ENCODE data around the gene TMEM123.
A peak's percentile ranks its signal among the peaks of the same experiment; 100 is the strongest.

TMEM123 gene

GRCh38 chr11:102452461-102453301, at the start of gene TMEM123:
Gene TMEM123 (minus strand): TSS chr11:102452765. CDS start chr11:102452623, 142 bp downstream.
- peak; percentile 90 to 92 for DNase-seq

- DNase-seq: no peak
Measured at GRCh38 chr11:102500829-102501228, 48.3 kb upstream of the TMEM123 start.

- no peak for DNase-seq
Measured at GRCh38 chr11:102499931-102500330, 47.4 kb upstream of the TMEM123 start.

GRCh38 chr11:102499151-102499550, 46.6 kb upstream of the TMEM123 start:
- DNase-seq: no peak

GRCh38 chr11:102497061-102497460, 44.5 kb upstream of the TMEM123 start:
- DNase-seq: no peak

- DNase-seq: no peak
Measured at GRCh38 chr11:102495161-102496042, 42.8 kb upstream of the TMEM123 start.

- no peak for DNase-seq
Measured at GRCh38 chr11:102494216-102494615, 41.7 kb upstream of the TMEM123 start.

- no peak for DNase-seq
Measured at GRCh38 chr11:102493524-102493923, 41.0 kb upstream of the TMEM123 start.

GRCh38 chr11:102491969-102492368, 39.4 kb upstream of the TMEM123 start:
- no peak for DNase-seq

- DNase-seq: no peak
Measured at GRCh38 chr11:102489186-102490145, 36.9 kb upstream of the TMEM123 start.

- DNase-seq: no peak
Measured at GRCh38 chr11:102488208-102488607, 35.6 kb upstream of the TMEM123 start.

- no peak for DNase-seq
Measured at GRCh38 chr11:102487214-102487613, 34.6 kb upstream of the TMEM123 start.

- DNase-seq: no peak
Measured at GRCh38 chr11:102486584-102486983, 34.0 kb upstream of the TMEM123 start.

- no peak for DNase-seq
Measured at GRCh38 chr11:102485095-102485722, 32.6 kb upstream of the TMEM123 start.

- DNase-seq: no peak
Measured at GRCh38 chr11:102482433-102482832, 29.9 kb upstream of the TMEM123 start.

- DNase-seq: no peak
Measured at GRCh38 chr11:102479733-102480132, 27.2 kb upstream of the TMEM123 start.

GRCh38 chr11:102478673-102479299, 26.2 kb upstream of the TMEM123 start:
- no peak for DNase-seq

GRCh38 chr11:102476812-102477211, 24.2 kb upstream of the TMEM123 start:
- DNase-seq: no peak

- no peak for DNase-seq
Measured at GRCh38 chr11:102476069-102476468, 23.5 kb upstream of the TMEM123 start.

- DNase-seq: no peak
Measured at GRCh38 chr11:102473543-102473942, 21.0 kb upstream of the TMEM123 start.

GRCh38 chr11:102472127-102472526, 19.6 kb upstream of the TMEM123 start:
- DNase-seq: no peak

- no peak for DNase-seq
Measured at GRCh38 chr11:102471474-102471873, 18.9 kb upstream of the TMEM123 start.

Measured in activated T-cell treated with anti-CD3 and anti-CD28 coated beads, Interleukin-2, amount 50 U/mL, for 48 hours (primary cell).